LNCAP (cell line): ENCODE data around the gene WNK1.

ENCODE experiments used
- CTCF ChIP-seq: fragments of 450-650 bp; IDR thresholded peaks from 2 replicates; pipeline ENCODE4 v1.5.1; 2017; ENCODE audit warnings: mild to moderate bottlenecking

WNK1 gene

GRCh38 chr12:807041-807735 is 54.8 kb downstream of the WNK1 start:
- no peak for TF ChIP-seq CTCF

GRCh38 chr12:810116-810515 is 57.7 kb downstream of the WNK1 start:
- TF ChIP-seq CTCF = no peak

GRCh38 chr12:810671-811415 is 58.5 kb downstream of the WNK1 start:
- no peak for TF ChIP-seq CTCF

GRCh38 chr12:812950-813349 is 60.6 kb downstream of the WNK1 start:
- no peak for TF ChIP-seq CTCF

- no peak for TF ChIP-seq CTCF
Measured at GRCh38 chr12:817941-818600, 65.7 kb downstream of the WNK1 start.

GRCh38 chr12:818733-819132 is 66.4 kb downstream of the WNK1 start:
- no peak for TF ChIP-seq CTCF

GRCh38 chr12:820336-820735 is 68.0 kb downstream of the WNK1 start:
- TF ChIP-seq CTCF = no peak
